ENCODE data around the gene CDH5. TPM values are rescaled to one million over a fixed set of nuclear protein-coding genes. Genes with fewer than 3 reads are reported as not detected.

CDH5 gene
- total and polyA plus RNA-seq, 4 donors: 5.5 to 21.9 (median 17.5) TPM

- Histone ChIP-seq H3K4me1 (ENCODE audit: control insufficient read depth in 4 of 4, insufficient read depth in 4 of 4, low read length in 3 of 4) (peaks cover 0 to 10% (median 0%) of the 10 kb centered on the region in 4 donors), H3K27ac (ENCODE audit: low read depth in 1 of 2, low read length in 2 of 2) (no peak overlapping the region), H3K9ac (ENCODE audit: low read depth in 1 of 2, low read length in 2 of 2) (no peak overlapping the region), H3K36me3 (ENCODE audit: control insufficient read depth in 4 of 4, insufficient read depth in 3 of 4, low read depth in 1 of 4, low read length in 3 of 4) (no peaks in the 10 kb centered on the region), H3K4me3 (ENCODE audit: low read depth in 1 of 3, low read length in 3 of 3) (no peak overlapping the region), H3K9me3 (ENCODE audit: control insufficient read depth in 4 of 4, low read length in 3 of 4) (no peaks in the 10 kb centered on the region), H3K27me3 (ENCODE audit: control insufficient read depth in 4 of 4, insufficient read depth in 4 of 4, low read length in 3 of 4) (peaks cover 0 to 12% (median 0%) of the 10 kb centered on the region in 4 donors)
- TF ChIP-seq SP1 (IDR thresholded peaks at IDR 0.05): no peak
- TF ChIP-seq GABPA (IDR thresholded peaks at IDR 0.05 in 1 of 2, conservative IDR thresholded peaks at IDR 0.05 in 1 of 2): no peak
- TF ChIP-seq FOXA2 (IDR thresholded peaks at IDR 0.05): no peak
- no peak for TF ChIP-seq ZBTB33 (IDR thresholded peaks at IDR 0.05)
- TF ChIP-seq JUND (IDR thresholded peaks at IDR 0.05): no peak
- TF ChIP-seq HNF4G (IDR thresholded peaks at IDR 0.05): no peak
- no peak for TF ChIP-seq CTCF (IDR thresholded peaks at IDR 0.05; ENCODE audit: low read depth, low read length, missing input control)
- no peak for TF ChIP-seq ATF3 (IDR thresholded peaks at IDR 0.05)
- TF ChIP-seq NR2F2 (IDR thresholded peaks at IDR 0.05): no peak
- 64% methylated on average over 5 of the region's 5 CpGs for WGBS
- no peak for DNase-seq (ENCODE audit: low spot score)
Measured at GRCh38 chr16:66361604-66362135, 4.8 kb upstream of the CDH5 start.

- 69% methylated on average over 13 of the region's 13 CpGs for WGBS
- Histone ChIP-seq H3K9me3 (ENCODE audit: control insufficient read depth in 4 of 4, low read length in 3 of 4) (no peaks in the 10 kb centered on the region), H3K4me1 (ENCODE audit: control insufficient read depth in 4 of 4, insufficient read depth in 4 of 4, low read length in 3 of 4) (peaks cover 0 to 10% (median 0%) of the 10 kb centered on the region in 4 donors), H3K36me3 (ENCODE audit: control insufficient read depth in 4 of 4, insufficient read depth in 3 of 4, low read depth in 1 of 4, low read length in 3 of 4) (no peaks in the 10 kb centered on the region), H3K9ac (ENCODE audit: low read depth in 1 of 2, low read length in 2 of 2) (no peak overlapping the region), H3K27ac (ENCODE audit: low read depth in 1 of 2, low read length in 2 of 2) (peak overlapping the region; percentile 44 to 66), H3K27me3 (ENCODE audit: control insufficient read depth in 4 of 4, insufficient read depth in 4 of 4, low read length in 3 of 4) (peaks cover 0 to 12% (median 0%) of the 10 kb centered on the region in 4 donors), H3K4me3 (ENCODE audit: low read depth in 1 of 3, low read length in 3 of 3) (no peak overlapping the region)
- TF ChIP-seq RXRA (IDR thresholded peaks at IDR 0.05) (no peak), NR2F2 (IDR thresholded peaks at IDR 0.05) (no peak), ATF3 (IDR thresholded peaks at IDR 0.05) (no peak)
- no peak for DNase-seq (ENCODE audit: low spot score)
Measured at GRCh38 chr16:66363211-66363777, 3.2 kb upstream of the CDH5 start.

GRCh38 chr16:66364117-66364958, 2.2 kb upstream of the CDH5 start:
- Histone ChIP-seq H3K27ac (ENCODE audit: low read depth in 1 of 2, low read length in 2 of 2) (peak overlapping the region; percentile 44 to 66), H3K9ac (ENCODE audit: low read depth in 1 of 2, low read length in 2 of 2) (no peak overlapping the region), H3K27me3 (ENCODE audit: control insufficient read depth in 4 of 4, insufficient read depth in 4 of 4, low read length in 3 of 4) (peaks cover 0 to 12% (median 0%) of the 10 kb centered on the region in 4 donors), H3K4me1 (ENCODE audit: control insufficient read depth in 4 of 4, insufficient read depth in 4 of 4, low read length in 3 of 4) (peaks cover 0 to 10% (median 0%) of the 10 kb centered on the region in 4 donors), H3K9me3 (ENCODE audit: control insufficient read depth in 4 of 4, low read length in 3 of 4) (no peaks in the 10 kb centered on the region), H3K4me3 (ENCODE audit: low read depth in 1 of 3, low read length in 3 of 3) (no peak overlapping the region), H3K36me3 (ENCODE audit: control insufficient read depth in 4 of 4, insufficient read depth in 3 of 4, low read depth in 1 of 4, low read length in 3 of 4) (no peaks in the 10 kb centered on the region)
- TF ChIP-seq REST (IDR thresholded peaks at IDR 0.05): no peak
- TF ChIP-seq HNF4G (IDR thresholded peaks at IDR 0.05): no peak
- no peak for TF ChIP-seq YY1 (IDR thresholded peaks at IDR 0.05)
- no peak for TF ChIP-seq FOXA1 (IDR thresholded peaks at IDR 0.05)
- peak; percentile 15 for TF ChIP-seq SP1 (IDR thresholded peaks at IDR 0.05)
- TF ChIP-seq NR2F2 (IDR thresholded peaks at IDR 0.05): peak; percentile 86
- TF ChIP-seq GABPA (IDR thresholded peaks at IDR 0.05 in 1 of 2, conservative IDR thresholded peaks at IDR 0.05 in 1 of 2): no peak
- no peak for TF ChIP-seq TAF1 (conservative IDR thresholded peaks at IDR 0.05)
- TF ChIP-seq JUND (IDR thresholded peaks at IDR 0.05): no peak
- no peak for TF ChIP-seq FOXA2 (IDR thresholded peaks at IDR 0.05)
- TF ChIP-seq ATF3 (IDR thresholded peaks at IDR 0.05): no peak
- no peak for DNase-seq (ENCODE audit: low spot score)
- 49% methylated on average over 16 of the region's 16 CpGs for WGBS
